ENCODE measurements around the gene CYB5R3. TPM values are rescaled to one million over a fixed set of nuclear protein-coding genes. Genes with fewer than 3 reads are reported as not detected.

The CYB5R3 gene
- 287 TPM for polyA plus RNA-seq (2012; ENCODE audit: insufficient read depth, insufficient read length, low read depth)

DNA sequence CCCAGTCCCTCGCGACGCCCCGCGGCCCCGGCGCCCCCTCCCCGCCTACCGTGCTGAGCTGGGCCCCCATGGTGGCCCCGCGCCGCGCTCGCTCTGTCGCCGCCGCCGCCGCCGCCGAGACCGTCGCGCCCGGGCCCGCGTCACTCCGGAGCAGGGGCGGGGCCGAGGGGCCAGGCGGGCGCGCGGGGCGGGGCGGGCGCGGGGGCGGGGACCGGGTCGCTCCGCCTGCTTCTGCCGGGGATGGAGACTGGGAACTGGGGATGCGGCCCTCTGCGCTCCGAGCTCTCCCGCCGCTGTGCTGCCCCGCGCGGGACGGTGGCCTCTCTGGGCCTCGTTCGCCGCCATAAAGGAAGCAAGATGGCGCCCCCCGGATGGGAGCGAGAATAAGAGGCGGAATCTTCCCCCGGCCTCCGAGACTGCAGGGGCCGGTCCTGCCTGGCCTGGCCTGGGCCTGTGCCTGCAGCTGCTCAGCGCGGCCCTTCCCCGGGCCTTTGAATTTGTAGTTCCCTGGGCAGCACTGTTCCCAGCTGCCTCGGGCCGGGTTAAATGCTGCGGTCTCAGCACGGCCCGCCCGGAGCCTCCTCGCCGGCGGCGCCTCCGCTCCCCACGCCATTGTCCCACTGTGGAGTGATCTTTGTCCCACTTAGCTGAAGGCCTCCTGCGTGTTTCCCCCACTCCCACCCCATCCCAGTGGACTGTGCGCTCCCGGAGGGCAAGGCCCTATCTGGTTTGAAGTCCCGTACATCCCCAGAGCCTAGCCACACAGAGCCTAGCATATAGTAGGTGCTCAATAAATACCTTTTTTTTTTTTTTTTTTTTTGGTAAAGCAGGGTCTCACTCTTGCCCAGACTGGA, at the start of gene CYB5R3:
Gene CYB5R3, minus strand, starts transcription at position 147 of the 854 bp plus-strand sequence. Its CDS starts 77 bp downstream, at position 70.
- Histone ChIP-seq H3K36me3 (peaks cover 3% of the 10 kb centered on the region; the same call in 1 of the 2 replicates), H3K9me3 (no peaks in the 10 kb centered on the region), H3K4me3 (ENCODE audit: low read depth, low read length) (peak within 1 kb of the TSS; percentile 92), H3K4me1 (peaks cover 14% of the 10 kb centered on the region), H3K27me3 (no peaks in the 10 kb centered on the region)
- DNase-seq, result peak; percentile 90
- TF ChIP-seq, protein P1, sequence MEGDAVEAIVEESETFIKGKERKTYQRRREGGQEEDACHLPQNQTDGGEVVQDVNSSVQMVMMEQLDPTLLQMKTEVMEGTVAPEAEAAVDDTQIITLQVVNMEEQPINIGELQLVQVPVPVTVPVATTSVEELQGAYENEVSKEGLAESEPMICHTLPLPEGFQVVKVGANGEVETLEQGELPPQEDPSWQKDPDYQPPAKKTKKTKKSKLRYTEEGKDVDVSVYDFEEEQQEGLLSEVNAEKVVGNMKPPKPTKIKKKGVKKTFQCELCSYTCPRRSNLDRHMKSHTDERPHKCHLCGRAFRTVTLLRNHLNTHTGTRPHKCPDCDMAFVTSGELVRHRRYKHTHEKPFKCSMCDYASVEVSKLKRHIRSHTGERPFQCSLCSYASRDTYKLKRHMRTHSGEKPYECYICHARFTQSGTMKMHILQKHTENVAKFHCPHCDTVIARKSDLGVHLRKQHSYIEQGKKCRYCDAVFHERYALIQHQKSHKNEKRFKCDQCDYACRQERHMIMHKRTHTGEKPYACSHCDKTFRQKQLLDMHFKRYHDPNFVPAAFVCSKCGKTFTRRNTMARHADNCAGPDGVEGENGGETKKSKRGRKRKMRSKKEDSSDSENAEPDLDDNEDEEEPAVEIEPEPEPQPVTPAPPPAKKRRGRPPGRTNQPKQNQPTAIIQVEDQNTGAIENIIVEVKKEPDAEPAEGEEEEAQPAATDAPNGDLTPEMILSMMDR (IDR thresholded peaks at IDR 0.05; ENCODE audit: low read depth, low read length), result no peak

DNA sequence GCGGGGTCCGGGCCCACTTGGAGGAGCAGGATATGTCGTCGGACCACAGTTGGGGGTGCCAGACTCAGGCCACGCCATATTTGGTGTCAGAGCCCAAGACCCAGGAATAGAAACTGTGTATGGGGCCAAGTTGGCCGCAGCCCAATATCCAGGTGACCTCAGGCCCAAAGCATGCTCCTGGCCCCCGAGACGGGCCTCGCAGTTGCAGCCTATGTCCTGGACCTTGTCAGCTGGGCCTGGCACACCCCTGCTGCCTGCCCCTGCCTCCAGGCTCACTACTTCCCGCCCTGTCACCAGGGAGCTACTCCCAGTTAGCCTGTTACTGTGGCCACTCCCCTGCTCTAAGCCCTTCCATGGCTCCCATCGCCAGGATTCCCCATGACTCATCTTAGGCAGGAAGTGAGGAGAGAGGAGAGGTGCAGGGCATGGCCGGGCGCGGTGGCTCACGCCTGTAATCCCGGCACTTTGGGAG, 48.4 kb upstream of the CYB5R3 start:
- H3K9me3 ChIP-seq, result no peaks in the 10 kb centered on the region
- no peaks in the 10 kb centered on the region for H3K4me1 ChIP-seq
- H3K4me3 ChIP-seq (ENCODE audit: low read depth, low read length), result no peak overlapping the region
- TF ChIP-seq, protein P1 (IDR thresholded peaks at IDR 0.05; ENCODE audit: low read depth, low read length), result no peak
- no peaks in the 10 kb centered on the region for H3K27me3 ChIP-seq
- no peaks in the 10 kb centered on the region for H3K36me3 ChIP-seq
- DNase-seq, result no peak

DNA sequence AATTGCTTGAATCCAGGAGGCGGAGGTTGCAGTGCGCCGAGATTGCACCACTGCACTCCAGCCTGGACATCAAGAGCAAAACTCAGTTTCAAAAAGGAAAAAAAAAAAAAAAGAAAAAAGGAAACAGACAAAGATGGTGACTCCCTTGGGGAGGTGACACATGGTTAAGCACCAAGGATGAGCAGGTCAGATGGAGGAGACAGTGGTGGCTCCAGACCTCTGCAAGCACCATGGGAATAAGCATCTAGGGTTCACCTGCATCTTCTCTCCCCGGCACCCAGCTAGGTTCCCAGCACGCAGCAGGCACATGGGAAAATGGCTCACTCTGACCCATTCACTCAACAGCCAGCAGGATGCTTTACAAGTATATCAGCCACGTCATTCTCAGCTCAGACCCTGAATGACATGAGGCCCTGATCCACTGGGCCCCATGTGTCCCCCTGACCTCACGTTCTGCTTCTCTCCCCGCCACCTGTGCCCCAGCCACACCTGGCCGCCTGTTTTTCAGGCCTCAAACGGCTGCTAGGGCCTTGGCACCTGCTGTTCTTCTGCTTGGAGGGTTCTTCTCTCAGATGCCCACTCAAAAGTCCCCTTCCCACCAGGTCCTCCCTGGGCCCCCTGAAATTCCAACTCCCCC, 47.3 kb upstream of the CYB5R3 start:
- TF ChIP-seq, protein P1 (IDR thresholded peaks at IDR 0.05; ENCODE audit: low read depth, low read length), result no peak
- DNase-seq, result no peak
- Histone ChIP-seq H3K9me3 (no peaks in the 10 kb centered on the region), H3K4me3 (ENCODE audit: low read depth, low read length) (no peak overlapping the region), H3K4me1 (no peaks in the 10 kb centered on the region), H3K36me3 (no peaks in the 10 kb centered on the region), H3K27me3 (no peaks in the 10 kb centered on the region)

DNA sequence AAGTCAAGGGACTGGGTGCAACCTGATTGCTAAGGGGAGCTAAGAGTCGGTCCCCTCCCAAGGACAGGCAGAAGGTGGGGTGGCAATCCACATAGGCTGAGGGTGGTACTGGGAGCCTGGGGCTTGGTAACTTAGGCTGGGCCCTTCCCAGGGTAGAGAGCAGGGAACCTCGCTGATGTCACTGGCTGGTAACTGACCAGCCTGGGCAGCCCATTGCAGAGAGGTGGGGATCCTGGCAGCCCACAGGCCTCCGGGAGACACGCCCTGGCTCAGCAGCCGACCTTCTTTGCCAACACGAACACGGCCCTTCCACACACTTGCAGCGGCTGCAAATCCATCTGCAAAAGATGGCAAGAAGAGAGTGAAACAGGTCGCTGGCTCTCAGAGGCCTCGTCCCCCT, 46.1 kb upstream of the CYB5R3 start:
- no peak for DNase-seq
- TF ChIP-seq, protein P1 (IDR thresholded peaks at IDR 0.05; ENCODE audit: low read depth, low read length), result no peak
- H3K36me3 ChIP-seq, result no peaks in the 10 kb centered on the region
- H3K27me3 ChIP-seq, result no peaks in the 10 kb centered on the region
- no peaks in the 10 kb centered on the region for H3K9me3 ChIP-seq
- no peak overlapping the region for H3K4me3 ChIP-seq (ENCODE audit: low read depth, low read length)
- no peaks in the 10 kb centered on the region for H3K4me1 ChIP-seq

DNA sequence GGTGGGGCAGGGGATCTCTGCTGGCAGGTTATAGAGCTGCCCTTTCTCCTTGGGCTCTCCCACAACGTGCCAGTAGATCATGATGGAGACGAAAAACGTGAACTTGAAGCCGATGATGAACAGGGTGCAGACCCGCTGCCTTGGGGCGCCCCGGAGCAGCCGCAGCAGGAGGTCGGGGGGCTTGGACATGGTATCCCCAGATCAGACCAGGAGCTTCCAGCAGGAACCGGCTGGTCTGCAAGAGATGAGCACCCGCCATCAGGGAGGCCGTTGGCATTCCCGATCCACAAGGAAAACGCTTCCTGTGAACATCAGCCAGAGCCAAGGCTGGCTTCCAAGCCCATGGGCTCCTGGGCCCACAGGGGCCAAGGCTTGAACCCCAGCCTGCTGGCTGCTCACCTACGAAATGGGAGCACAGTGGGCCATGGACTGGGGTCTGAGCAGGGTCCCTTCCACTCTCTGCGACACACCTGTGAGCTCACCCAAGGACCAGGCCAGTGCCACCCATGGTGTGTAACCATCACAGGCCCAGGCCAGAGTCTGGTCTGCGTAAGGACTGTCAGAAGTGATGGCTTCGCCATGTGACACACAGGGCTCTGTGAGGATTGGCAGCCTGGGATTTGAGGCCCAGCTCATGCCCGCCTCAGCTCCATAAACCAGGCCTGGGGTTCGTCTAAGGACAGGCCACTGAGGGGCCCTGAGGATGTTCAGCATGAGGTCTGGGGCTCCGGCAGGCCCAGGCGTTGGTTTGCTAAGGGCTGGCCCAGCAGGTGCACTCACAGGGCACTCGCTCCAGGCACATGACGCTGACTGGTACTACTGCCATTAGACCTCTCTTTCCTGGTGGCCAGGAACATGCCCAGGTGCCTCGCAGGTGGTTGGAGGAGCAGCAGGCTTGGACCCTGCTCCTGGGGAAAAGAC, 44.8 kb upstream of the CYB5R3 start:
- no peaks in the 10 kb centered on the region for H3K9me3 ChIP-seq
- no peaks in the 10 kb centered on the region for H3K36me3 ChIP-seq
- TF ChIP-seq, protein P1 (IDR thresholded peaks at IDR 0.05; ENCODE audit: low read depth, low read length), result no peak
- DNase-seq, result peak; percentile 42
- H3K27me3 ChIP-seq, result no peaks in the 10 kb centered on the region
- H3K4me1 ChIP-seq, result no peaks in the 10 kb centered on the region
- H3K4me3 ChIP-seq (ENCODE audit: low read depth, low read length), result no peak overlapping the region

All from BE2C (cell line).